ENCODE data around the gene STAU1. TPM values are rescaled to one million over a fixed set of nuclear protein-coding genes. Genes with fewer than 3 reads are reported as not detected.

Gene STAU1
- polyA plus RNA-seq, 1 of the 3 experiments (the other 2 are of a cell fraction) = 48.2 TPM

GRCh38 chr20:49170714-49171113 is 17.4 kb downstream of the STAU1 start:
- no peak overlapping the region for H3K27ac ChIP-seq (ENCODE audit: low read depth in 2 of 2, low read length in 1 of 2)
- H3F3A ChIP-seq (replicated peaks; ENCODE audit: insufficient read depth) = no peaks in the 10 kb centered on the region
- WGBS (ENCODE audit: low lambda C conversion rate) = 93% methylated on average over 2 of the region's 2 CpGs
- H3K27me3 ChIP-seq (ENCODE audit: insufficient read depth) = no peaks in the 10 kb centered on the region
- CTCF ChIA-PET = no interaction called here
- H3K9ac ChIP-seq = no peak overlapping the region
- H3K9me2 ChIP-seq = no peaks in the 10 kb centered on the region
- no peak for DNase-seq
- H3K36me3 ChIP-seq (replicated peaks in 1 of 2; ENCODE audit: control insufficient read depth in 1 of 2, insufficient read depth in 2 of 2, low read length in 1 of 2) = peaks cover 15 to 35% of the 10 kb centered on the region in 2 experiments
- H3K4me1 ChIP-seq (ENCODE audit: control insufficient read depth in 1 of 2, insufficient read depth in 2 of 2, low read depth in 1 of 2, low read length in 1 of 2) = peaks cover 0 to 10% of the 10 kb centered on the region in 2 experiments; a peak in 1 of 4 replicates
- no peak for TF ChIP-seq EZH2phosphoT487 (IDR thresholded peaks at IDR 0.05; ENCODE audit: borderline replicate concordance, low read depth)
- no peak for TF ChIP-seq TAF1 (IDR thresholded peaks at IDR 0.05; ENCODE audit: borderline replicate concordance, low read depth, low read length)
- no peak for TF ChIP-seq GATA2 (CRISPR knock-in tag; IDR thresholded peaks at IDR 0.05)
- TF ChIP-seq NFIC (IDR thresholded peaks at IDR 0.05; ENCODE audit: borderline replicate concordance) = no peak
- no peak for TF ChIP-seq RFX5 (IDR thresholded peaks at IDR 0.05; ENCODE audit: low read length)
- TF ChIP-seq YY1 (IDR thresholded peaks at IDR 0.05; ENCODE audit: low read depth) = no peak
- no peak for TF ChIP-seq RXRA (IDR thresholded peaks at IDR 0.05; ENCODE audit: borderline replicate concordance, low read depth)
- no peak for TF ChIP-seq TCF12 (IDR thresholded peaks at IDR 0.05)
- TF ChIP-seq FOXJ3 (CRISPR knock-in tag; IDR thresholded peaks at IDR 0.05) = no peak
- TF ChIP-seq GABPA (IDR thresholded peaks at IDR 0.05; ENCODE audit: low read depth) = no peak
- TF ChIP-seq RCOR1 (IDR thresholded peaks at IDR 0.05; ENCODE audit: low read length) = no peak
- TF ChIP-seq PBX3 (IDR thresholded peaks at IDR 0.05) = no peak
- no peak for TF ChIP-seq NRF1 (IDR thresholded peaks at IDR 0.05; ENCODE audit: low read depth, low read length)
- peaks cover 66% of the 10 kb centered on the region for H4K20me1 ChIP-seq (ENCODE audit: insufficient read depth)
- no peak overlapping the region for H3K4me3 ChIP-seq (ENCODE audit: low read depth in 2 of 2, low read length in 1 of 2)
- POLR2A ChIA-PET = no interaction called here
- H3K4me2 ChIP-seq = no peak overlapping the region
- H3K9me3 ChIP-seq = no peaks in the 10 kb centered on the region
- H3K79me2 ChIP-seq (ENCODE audit: insufficient read depth) = peaks cover 99% of the 10 kb centered on the region
- H2AFZ ChIP-seq (ENCODE audit: low read depth) = no peak overlapping the region

GRCh38 chr20:49169547-49169946 is 18.6 kb downstream of the STAU1 start:
- CTCF ChIA-PET = no interaction called here
- H3F3A ChIP-seq (replicated peaks; ENCODE audit: insufficient read depth) = no peaks in the 10 kb centered on the region
- H3K9ac ChIP-seq = no peak overlapping the region
- TF ChIP-seq MXI1 (IDR thresholded peaks at IDR 0.05; ENCODE audit: low read depth, low read length) (no peak), RAD21 (IDR thresholded peaks at IDR 0.05; ENCODE audit: low read length) (no peak), CHD2 (IDR thresholded peaks at IDR 0.05; ENCODE audit: low read length, partially characterized antibody) (no peak), EZH2phosphoT487 (IDR thresholded peaks at IDR 0.05; ENCODE audit: borderline replicate concordance, low read depth) (no peak), MAX (IDR thresholded peaks at IDR 0.05; ENCODE audit: low read depth) (no peak), CTCF (IDR thresholded peaks at IDR 0.05) (no peak), GATA2 (CRISPR knock-in tag; IDR thresholded peaks at IDR 0.05) (no peak), YY1 (IDR thresholded peaks at IDR 0.05; ENCODE audit: low read depth) (no peak), EP300 (IDR thresholded peaks at IDR 0.05; ENCODE audit: borderline replicate concordance in 1 of 2, low read depth in 1 of 2, low read length in 1 of 2) (no peak), RCOR1 (IDR thresholded peaks at IDR 0.05; ENCODE audit: low read length) (no peak), FOXJ3 (CRISPR knock-in tag; IDR thresholded peaks at IDR 0.05) (no peak), FOSL2 (IDR thresholded peaks at IDR 0.05; ENCODE audit: borderline replicate concordance, low read depth) (no peak), USF1 (IDR thresholded peaks at IDR 0.05; ENCODE audit: borderline replicate concordance, low read depth) (no peak), PBX3 (IDR thresholded peaks at IDR 0.05) (no peak), SMC3 (IDR thresholded peaks at IDR 0.05; ENCODE audit: low read depth, low read length) (no peak), USF2 (IDR thresholded peaks at IDR 0.05; ENCODE audit: borderline replicate concordance, low read depth, low read length) (no peak)

More at GRCh38 chr20:49169547-49169946, 18.6 kb downstream of the STAU1 start:
- Histone ChIP-seq H3K9me2 (no peaks in the 10 kb centered on the region), H3K36me3 (replicated peaks in 1 of 2; ENCODE audit: control insufficient read depth in 1 of 2, insufficient read depth in 2 of 2, low read length in 1 of 2) (peaks cover 17 to 35% of the 10 kb centered on the region in 2 experiments), H3K27ac (ENCODE audit: low read depth in 2 of 2, low read length in 1 of 2) (no peak overlapping the region), H3K9me3 (no peaks in the 10 kb centered on the region), H3K27me3 (ENCODE audit: insufficient read depth) (no peaks in the 10 kb centered on the region), H2AFZ (ENCODE audit: low read depth) (no peak overlapping the region), H4K20me1 (ENCODE audit: insufficient read depth) (peaks cover 66% of the 10 kb centered on the region), H3K79me2 (ENCODE audit: insufficient read depth) (peaks cover 98% of the 10 kb centered on the region), H3K4me3 (ENCODE audit: low read depth in 2 of 2, low read length in 1 of 2) (no peak overlapping the region), H3K4me1 (ENCODE audit: control insufficient read depth in 1 of 2, insufficient read depth in 2 of 2, low read depth in 1 of 2, low read length in 1 of 2) (peaks cover 0 to 10% of the 10 kb centered on the region in 2 experiments; a peak in 1 of 4 replicates), H3K4me2 (no peak overlapping the region)
- 91% methylated on average over 2 of the region's 2 CpGs for WGBS (ENCODE audit: low lambda C conversion rate)
- no peak for DNase-seq
- POLR2A ChIA-PET = no interaction called here
